Keratinocyte (primary cell): ENCODE results near the gene CFAP77. TPM values are rescaled to one million over a fixed set of nuclear protein-coding genes. Genes with fewer than 3 reads are reported as not detected.

Experiments
- DNase-seq: peaks from one replicate; pipeline ENCODE4 v3.0.0-alpha.2; 2011; ENCODE audit warnings: low read depth, missing footprints, low spot score
- FAIRE-seq: peaks from 2 replicates; lab custom pipeline; 2011; peaks lifted over from hg19 to GRCh38; lab: Jason Lieb, UNC
- H2AFZ ChIP-seq: 2 replicates; pipeline ENCODE4 v1.6.0; 2012; ENCODE audit warnings: low read length, control low read depth, inconsistent platforms; ENCODE audit not compliant: control insufficient read depth
- H3K27ac ChIP-seq: 2 replicates; pipeline ENCODE4 v1.5.1; 2011; ENCODE audit warnings: low read length; ENCODE audit not compliant: control insufficient read depth, insufficient read depth
- H3K27me3 ChIP-seq: 3 replicates; pipeline ENCODE4 v1.6.0; 2011; ENCODE audit warnings: low read length; ENCODE audit not compliant: control insufficient read depth, insufficient read depth; ENCODE audit errors: extremely low read depth
- H3K36me3 ChIP-seq, 2 experiments: 2 replicates in 1 of 2; 3 replicates in 1 of 2; pipeline ENCODE4 v1.5.1; 2011; ENCODE audit warnings: low read length in 2 of 2, mild to moderate bottlenecking in 1 of 2; ENCODE audit not compliant: control insufficient read depth in 2 of 2, insufficient read depth in 2 of 2; ENCODE audit errors: extremely low read depth in 1 of 2
- H3K4me1 ChIP-seq: 3 replicates; pipeline ENCODE4 v1.5.1; 2011; ENCODE audit warnings: low read length; ENCODE audit not compliant: control insufficient read depth, insufficient read depth; ENCODE audit errors: extremely low read depth
- H3K4me2 ChIP-seq: 3 replicates; pipeline ENCODE4 v1.6.0; 2011; ENCODE audit warnings: low read depth, low read length; ENCODE audit not compliant: control insufficient read depth, insufficient read depth; ENCODE audit errors: extremely low read depth
- H3K4me3 ChIP-seq, 3 experiments: fragments of 200-600 bp in 1 of 3; sonication (generic) in 1 of 3; 2 replicates in 2 of 3; 3 replicates in 1 of 3; pipeline ENCODE4 v1.5.1; 2011 to 2016; ENCODE audit warnings: low read length in 3 of 3, mild to moderate bottlenecking in 3 of 3, control low read depth in 2 of 3, inconsistent platforms in 1 of 3, low read depth in 1 of 3, mixed read lengths in 1 of 3, mixed run types in 1 of 3, moderate library complexity in 1 of 3; ENCODE audit not compliant: control insufficient read depth in 2 of 3, insufficient read depth in 2 of 3; ENCODE audit errors: extremely low read depth in 1 of 3
- H3K79me2 ChIP-seq: 2 replicates; pipeline ENCODE4 v1.6.0; 2012; ENCODE audit warnings: low read length; ENCODE audit not compliant: control insufficient read depth, insufficient read depth
- H3K9ac ChIP-seq: 3 replicates; pipeline ENCODE4 v1.6.0; 2011; ENCODE audit warnings: low read length; ENCODE audit not compliant: control insufficient read depth, insufficient read depth; ENCODE audit errors: extremely low read depth
- H3K9me1 ChIP-seq: 3 replicates; pipeline ENCODE4 v1.6.0; 2011; ENCODE audit warnings: low read length; ENCODE audit not compliant: control insufficient read depth, insufficient read depth; ENCODE audit errors: extremely low read depth
- H3K9me3 ChIP-seq: 2 replicates; pipeline ENCODE4 v1.5.1; 2012; ENCODE audit warnings: low read depth, low read length; ENCODE audit not compliant: control insufficient read depth
- H4K20me1 ChIP-seq: 3 replicates; pipeline ENCODE4 v1.6.0; 2011; ENCODE audit warnings: low read length; ENCODE audit not compliant: control insufficient read depth, insufficient read depth; ENCODE audit errors: extremely low read depth
- CTCF ChIP-seq, 3 experiments: IDR thresholded peaks in 1 of 3; conservative IDR thresholded peaks in 1 of 3; optimal IDR thresholded peaks in 1 of 3; 2 replicates in 2 of 3; 3 replicates in 1 of 3; pipeline versions ENCODE3 to v1.5.1; 2011; ENCODE audit warnings: low read length in 3 of 3, mild to moderate bottlenecking in 3 of 3, moderate library complexity in 2 of 3, control low read depth in 1 of 3, inconsistent platforms in 1 of 3; ENCODE audit not compliant: insufficient read depth in 2 of 3; ENCODE audit errors: extremely low read depth in 1 of 3
- EZH2 ChIP-seq: IDR thresholded peaks from one replicate; pipeline ENCODE4 v1.6.1; 2012; ENCODE audit warnings: inconsistent platforms, mild to moderate bottlenecking, low read length, moderate library complexity
- dilution Hi-C: fragments of 300-500 bp; cut with MboI; formaldehyde crosslinking; loops from one replicate; pipeline ENCODE4 v1.7.0; 2020; ENCODE audit warnings: low sequenced_read_pairs; ENCODE audit not compliant: extremely low pct_ligation_motif_present
- polyA plus RNA-seq, 5 experiments: library from polyadenylated mRNA; depleted of rRNA in 3 of 5; stranded (reverse) in 3 of 5; stranded (forward) in 1 of 5; unstranded in 1 of 5; fragments of >200 nt; gene quantifications; 1 replicate in 1 of 5; 2 replicates in 3 of 5; 3 replicates in 1 of 5; pipeline versions ENCODE4 v1.2.1 to v1.2.3, GENCODE V29; 2011 to 2012; ENCODE audit warnings: missing spikeins in 2 of 5, low read depth in 1 of 5, low replicate concordance in 1 of 5

CFAP77 gene
- polyA plus RNA-seq, 1 donor (not counting 4 experiments of a cell fraction or from before 2014, with no cell fraction given), result not detected

GRCh38 chr9:132395560-132395959 is 14.5 kb upstream of the CFAP77 start:
- H3K4me1 ChIP-seq, result no peaks in the 10 kb centered on the region
- DNase-seq (no peak), FAIRE-seq (no peak)
- no peaks in the 10 kb centered on the region for H3K9me3 ChIP-seq
- no peak overlapping the region for H2AFZ ChIP-seq
- TF ChIP-seq CTCF (optimal IDR thresholded peaks at IDR 0.05 in 1 of 3, IDR thresholded peaks at IDR 0.05 in 1 of 3, conservative IDR thresholded peaks at IDR 0.05 in 1 of 3; ENCODE audit: extremely low read depth in 1 of 3, insufficient read depth in 2 of 3, low read length in 3 of 3) (no peak), EZH2 (no peak)
- H3K9me1 ChIP-seq, result no peaks in the 10 kb centered on the region
- dilution Hi-C loops, result no loop called here
- H3K4me3 ChIP-seq, result no peak overlapping the region
- H3K9ac ChIP-seq, result no peak overlapping the region
- no peak overlapping the region for H3K27ac ChIP-seq
- peaks cover 28 to 29% of the 10 kb centered on the region in 2 experiments for H3K36me3 ChIP-seq
- no peak overlapping the region for H3K4me2 ChIP-seq
- no peaks in the 10 kb centered on the region for H3K79me2 ChIP-seq
- no peaks in the 10 kb centered on the region for H4K20me1 ChIP-seq
- H3K27me3 ChIP-seq, result no peaks in the 10 kb centered on the region

- Histone ChIP-seq H3K9me1 (no peaks in the 10 kb centered on the region), H3K4me1 (peaks cover 6% of the 10 kb centered on the region), H3K79me2 (peaks cover 14% of the 10 kb centered on the region), H3K36me3 (peaks cover 10 to 30% of the 10 kb centered on the region in 2 experiments), H3K4me3 (no peak overlapping the region), H3K27me3 (no peaks in the 10 kb centered on the region), H2AFZ (no peak overlapping the region), H3K4me2 (no peak overlapping the region), H3K9ac (no peak overlapping the region), H4K20me1 (peaks cover 4% of the 10 kb centered on the region), H3K27ac (no peak overlapping the region), H3K9me3 (no peaks in the 10 kb centered on the region)
- DNase-seq, result no peak
- no peak for FAIRE-seq
- dilution Hi-C loops, result no loop called here
- TF ChIP-seq CTCF (optimal IDR thresholded peaks at IDR 0.05 in 1 of 3, IDR thresholded peaks at IDR 0.05 in 1 of 3, conservative IDR thresholded peaks at IDR 0.05 in 1 of 3; ENCODE audit: extremely low read depth in 1 of 3, insufficient read depth in 2 of 3, low read length in 3 of 3), result no peak
Measured at GRCh38 chr9:132401824-132402223, 8.2 kb upstream of the CFAP77 start.
